Progenitor cell of endocrine pancreas (in vitro differentiated cells): ENCODE measurements around the gene CEP55. TPM values are rescaled to one million over a fixed set of nuclear protein-coding genes. Genes with fewer than 3 reads are reported as not detected.

Experiments
- DNase-seq: peaks from one replicate; pipeline ENCODE4 v3.0.0; 2021; ENCODE audit warnings: low spot score; ENCODE audit not compliant: unreplicated experiment
- H3K27ac Mint-ChIP-seq: 2 replicates; pipeline ENCODE4 v1.8.0; 2021; ENCODE audit warnings: mild to moderate bottlenecking, moderate library complexity, mixed read lengths
- H3K27me3 Mint-ChIP-seq: 2 replicates; pipeline ENCODE4 v1.8.0; 2021; ENCODE audit warnings: mixed read lengths
- H3K36me3 Mint-ChIP-seq: 2 replicates; pipeline ENCODE4 v1.8.0; 2022; ENCODE audit warnings: mixed read lengths; ENCODE audit not compliant: insufficient read depth
- H3K4me1 Mint-ChIP-seq: 2 replicates; pipeline ENCODE4 v1.8.0; 2021; ENCODE audit warnings: low read depth, mixed read lengths
- H3K4me3 Mint-ChIP-seq: 2 replicates; pipeline ENCODE4 v1.8.0; 2021; ENCODE audit warnings: low read depth, mild to moderate bottlenecking, moderate library complexity, mixed read lengths
- H3K9me3 Mint-ChIP-seq: 2 replicates; pipeline ENCODE4 v1.8.0; 2021; ENCODE audit warnings: low read depth, mixed read lengths
- CTCF ChIP-seq: fragments of 200-600 bp; sonication (generic); IDR thresholded peaks from one replicate; pipeline ENCODE4 v1.5.0; 2021; ENCODE audit warnings: antibody characterized with exemption, mild to moderate bottlenecking; ENCODE audit not compliant: unreplicated experiment
- total RNA-seq: library from RNA; stranded (reverse); gene quantifications from 2 replicates; pipeline ENCODE4 v1.2.1, GENCODE V29; 2021

CEP55 gene
- total RNA-seq, 1 donor from 2014 or later: 9.1 TPM

GRCh38 chr10:93565446-93565845, 69.0 kb downstream of the CEP55 start:
- Mint-ChIP-seq H3K36me3 (no peaks in the 10 kb centered on the region), H3K4me1 (peaks cover 4% of the 10 kb centered on the region), H3K4me3 (no peak overlapping the region), H3K27ac (no peak overlapping the region), H3K9me3 (no peaks in the 10 kb centered on the region), H3K27me3 (peaks cover 75% of the 10 kb centered on the region)
- DNase-seq: no peak
- no peak for TF ChIP-seq CTCF

GRCh38 chr10:93566435-93567276, 70.2 kb downstream of the CEP55 start, which contains the start of gene FFAR4:
Gene FFAR4, plus strand, starts transcription at chr10:93566665. Its CDS starts 56 bp downstream, at chr10:93566721.
- Mint-ChIP-seq H3K36me3 (no peaks in the 10 kb centered on the region), H3K27me3 (peaks cover 82% of the 10 kb centered on the region), H3K4me3 (peak within 1 kb of the TSS; percentile 57), H3K9me3 (no peaks in the 10 kb centered on the region), H3K4me1 (peaks cover 6% of the 10 kb centered on the region), H3K27ac (peak within 1 kb of the TSS; percentile 62)
- TF ChIP-seq CTCF: no peak
- DNase-seq: no peak

- Mint-ChIP-seq H3K27ac (no peak overlapping the region), H3K36me3 (no peaks in the 10 kb centered on the region), H3K9me3 (no peaks in the 10 kb centered on the region), H3K4me1 (peaks cover 9% of the 10 kb centered on the region), H3K4me3 (peak overlapping the region; percentile 57), H3K27me3 (peaks cover 85% of the 10 kb centered on the region)
- DNase-seq: no peak
- no peak for TF ChIP-seq CTCF
Measured at GRCh38 chr10:93567277-93568104, 71.1 kb downstream of the CEP55 start.

GRCh38 chr10:93568105-93568390, 71.6 kb downstream of the CEP55 start:
- Mint-ChIP-seq H3K4me1 (peaks cover 12% of the 10 kb centered on the region), H3K27me3 (peaks cover 84% of the 10 kb centered on the region), H3K36me3 (no peaks in the 10 kb centered on the region), H3K27ac (no peak overlapping the region), H3K4me3 (no peak overlapping the region), H3K9me3 (no peaks in the 10 kb centered on the region)
- TF ChIP-seq CTCF: no peak
- no peak for DNase-seq

GRCh38 chr10:93570383-93570782, 74.0 kb downstream of the CEP55 start:
- Mint-ChIP-seq H3K4me1 (peaks cover 25% of the 10 kb centered on the region), H3K9me3 (no peaks in the 10 kb centered on the region), H3K27me3 (peaks cover 70% of the 10 kb centered on the region), H3K27ac (no peak overlapping the region), H3K4me3 (no peak overlapping the region), H3K36me3 (no peaks in the 10 kb centered on the region)
- TF ChIP-seq CTCF: no peak
- no peak for DNase-seq
